ENCODE measurements around the gene ARMC2. TPM values are rescaled to one million over a fixed set of nuclear protein-coding genes. Genes with fewer than 3 reads are reported as not detected.

ARMC2 gene
- total and polyA plus RNA-seq, 8 donors: 1.4 to 4.1 (median 2.4) TPM

DNA sequence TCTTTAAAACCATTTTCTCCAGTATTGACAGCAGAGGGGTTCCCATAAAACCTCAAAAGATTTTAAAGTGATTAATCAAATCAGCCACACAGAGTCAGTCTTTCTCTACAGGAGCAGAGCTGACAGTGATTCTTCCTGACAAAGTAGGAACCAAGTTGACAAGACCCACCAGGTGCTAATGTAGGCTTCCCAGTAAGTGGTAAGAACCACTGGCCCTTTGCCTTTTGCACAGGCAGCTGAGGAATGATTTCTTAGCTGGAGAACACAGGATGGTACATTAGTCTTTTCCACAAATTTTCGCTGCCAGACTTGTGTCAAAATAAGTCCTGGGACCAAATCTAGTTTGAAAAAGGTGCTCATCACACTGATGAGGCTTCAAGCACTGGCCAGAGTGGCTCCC is 95.8 kb downstream of the ARMC2 start:
- peaks cover 24 to 62% (median 51%) of the 10 kb centered on the region in 3 donors for H3K4me1 ChIP-seq
- H3K4me3 ChIP-seq: no peak overlapping the region
- peak overlapping the region in 2 of 4 donors; percentile 61 to 71 for H3K27ac ChIP-seq
- ATAC-seq: no peak
- H3K27me3 ChIP-seq: no peaks in the 10 kb centered on the region
- H3K9me3 ChIP-seq: no peaks in the 10 kb centered on the region
- no peak for TF ChIP-seq CTCF (IDR thresholded peaks at IDR 0.05)
- DNase-seq: no peak
- intact Hi-C loops (cut with DNase I): no loop called here
- no peak for FAIRE-seq
- WGBS, 2 donors: 91 to 96% methylated on average over 1 of the region's 1 CpG
- H3K36me3 ChIP-seq: no peaks in the 10 kb centered on the region

GRCh38 chr6:108944707-108945680 is 96.8 kb downstream of the ARMC2 start:
- Histone ChIP-seq H3K9me3 (no peaks in the 10 kb centered on the region), H3K4me3 (no peak overlapping the region), H3K4me1 (peaks cover 24 to 64% (median 52%) of the 10 kb centered on the region in 3 donors), H3K36me3 (no peaks in the 10 kb centered on the region), H3K27me3 (no peaks in the 10 kb centered on the region), H3K27ac (peak overlapping the region; percentile 1 to 71 (median 56))
- FAIRE-seq (no peak), DNase-seq (no peak), ATAC-seq (peak in 3 of 4 donors; percentile 7 to 35 (median 32))
- TF ChIP-seq CTCF (IDR thresholded peaks at IDR 0.05): no peak
- intact Hi-C loops (cut with DNase I): no loop called here
- WGBS, 2 donors: 49 to 54% methylated on average over 12 of the region's 12 CpGs

DNA sequence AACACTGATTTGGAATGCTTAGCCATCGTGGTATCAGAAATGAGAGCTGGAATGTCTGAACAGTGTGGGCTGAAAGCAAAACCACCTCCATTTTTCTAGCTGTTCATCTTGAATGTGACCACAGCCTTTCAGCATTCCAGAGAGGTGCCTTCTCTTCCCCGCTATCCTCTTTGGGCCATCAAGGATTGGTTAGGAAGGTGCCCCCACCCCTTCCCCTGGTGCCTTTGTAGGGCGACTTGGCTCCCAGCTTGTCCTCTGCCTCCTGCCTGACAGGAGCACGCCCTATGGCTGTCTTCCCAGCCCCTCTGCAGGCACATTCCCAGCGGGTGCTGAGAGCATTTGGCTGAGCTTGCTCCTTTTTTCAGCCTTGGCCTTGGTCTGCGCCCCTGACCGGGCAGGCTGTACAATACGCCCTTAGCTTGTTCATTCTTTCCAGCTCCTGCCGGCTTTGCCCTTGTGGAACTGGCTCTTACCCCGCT is 97.5 kb downstream of the ARMC2 start:
- H3K4me1 ChIP-seq: peaks cover 24 to 64% (median 52%) of the 10 kb centered on the region in 3 donors
- TF ChIP-seq CTCF (IDR thresholded peaks at IDR 0.05): no peak
- no peak overlapping the region for H3K4me3 ChIP-seq
- DNase-seq: peak; percentile 52 to 81 (median 66)
- no peaks in the 10 kb centered on the region for H3K36me3 ChIP-seq
- no peak for FAIRE-seq
- ATAC-seq: peak; percentile 55 to 83 (median 67)
- H3K27ac ChIP-seq: peak overlapping the region; percentile 1 to 71 (median 56)
- 13 to 18% methylated on average over 10 of the region's 10 CpGs for WGBS, 2 donors
- no peaks in the 10 kb centered on the region for H3K9me3 ChIP-seq
- intact Hi-C loops (cut with DNase I): no loop called here
- no peaks in the 10 kb centered on the region for H3K27me3 ChIP-seq

GRCh38 chr6:108946695-108947094 is 98.5 kb downstream of the ARMC2 start:
- Histone ChIP-seq H3K27ac (peak overlapping the region in 3 of 4 donors; percentile 51 to 71 (median 61)), H3K27me3 (no peaks in the 10 kb centered on the region), H3K36me3 (no peaks in the 10 kb centered on the region), H3K9me3 (no peaks in the 10 kb centered on the region), H3K4me3 (no peak overlapping the region), H3K4me1 (peaks cover 24 to 59% (median 46%) of the 10 kb centered on the region in 3 donors)
- no peak for DNase-seq
- peak in 1 of 4 donors; percentile 2 for ATAC-seq
- no peak for FAIRE-seq
- WGBS, 2 donors: 53 to 54% methylated on average over 3 of the region's 3 CpGs
- intact Hi-C loops (cut with DNase I): no loop called here
- TF ChIP-seq CTCF (IDR thresholded peaks at IDR 0.05): no peak
